Measurements from ENCODE around the gene ESPN.
A peak's percentile ranks its signal among the peaks of the same experiment; 100 is the strongest.
"Not testable (repeated sequence)": the region's sequence is repeated elsewhere in the genome, so short reads cannot be mapped to it uniquely, and the experiment has no call there.

The ESPN gene

DNA sequence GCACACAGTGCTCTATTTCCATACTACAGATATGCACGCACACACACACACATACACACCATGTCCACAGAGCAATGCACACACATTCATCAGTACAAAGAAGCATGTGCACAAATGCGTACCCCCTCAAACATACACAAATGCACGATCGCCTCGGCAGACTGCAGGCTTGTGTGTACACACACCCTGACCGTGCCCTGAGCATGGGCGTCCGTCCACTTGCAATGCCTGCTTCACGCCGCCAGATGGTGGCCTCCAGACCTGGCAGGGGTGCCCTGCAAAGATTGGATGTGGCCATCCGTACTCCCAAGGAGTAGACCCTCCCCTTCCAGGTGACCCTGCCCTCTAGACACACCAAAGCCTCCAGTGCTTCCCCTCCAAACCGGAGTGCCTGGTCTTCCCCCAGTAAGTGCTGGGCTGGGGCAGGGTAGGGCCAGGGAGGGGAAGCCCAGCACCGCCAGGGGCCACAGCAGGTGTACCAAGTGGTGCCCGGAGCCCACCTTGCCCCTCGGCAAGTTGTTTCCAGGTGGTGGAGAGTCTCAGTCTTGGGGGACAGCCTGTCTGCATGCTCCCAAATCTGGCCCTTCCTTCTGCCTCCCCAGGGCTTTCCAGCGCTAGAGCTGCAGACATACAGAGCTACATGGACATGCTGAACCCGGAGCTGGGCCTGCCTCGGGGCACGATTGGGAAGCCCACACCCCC lies 20.6 kb downstream of the ESPN start:
- ATAC-seq (replicated peaks) (peak; percentile 52 to 57), DNase-seq (no peak)
- Mint-ChIP-seq H3K9me3 (no peaks in the 10 kb centered on the region), H3K4me1 (peaks cover 21 to 22% of the 10 kb centered on the region in 2 donors), H3K27me3 (peaks cover 57 to 80% of the 10 kb centered on the region in 2 donors), H3K27ac (no peak overlapping the region), H3K36me3 (peaks cover 0 to 1% of the 10 kb centered on the region in 2 donors), H3K4me3 (no peak overlapping the region)

DNA sequence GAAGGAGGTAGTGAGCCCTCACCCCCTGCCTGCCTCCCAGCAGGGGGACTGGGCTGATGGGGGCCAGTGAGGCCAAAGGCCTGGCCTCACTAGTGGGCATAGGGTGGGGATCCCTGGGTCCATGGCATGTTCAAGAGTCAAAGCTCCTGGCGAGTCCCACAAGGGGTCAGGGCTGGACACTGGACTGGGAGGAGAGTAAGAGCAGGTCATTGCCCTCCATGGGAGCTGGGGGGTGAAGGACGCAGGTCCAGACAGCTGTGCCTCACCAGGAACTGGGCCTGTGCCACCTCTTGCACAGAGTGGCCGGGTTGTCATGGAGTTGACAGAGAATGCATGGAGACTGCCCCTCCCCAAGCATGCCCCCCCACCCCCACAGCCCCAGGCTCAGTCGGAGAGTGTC lies 21.4 kb downstream of the ESPN start:
- not testable (repeated sequence) for DNase-seq; H3K4me3 Mint-ChIP-seq; H3K9me3 Mint-ChIP-seq; ATAC-seq (replicated peaks); H3K36me3 Mint-ChIP-seq
- Mint-ChIP-seq H3K27ac (peak overlapping the region; percentile 75), H3K27me3 (peaks cover 63 to 85% of the 10 kb centered on the region in 2 donors), H3K4me1 (peaks cover 19 to 21% of the 10 kb centered on the region in 2 donors)

DNA sequence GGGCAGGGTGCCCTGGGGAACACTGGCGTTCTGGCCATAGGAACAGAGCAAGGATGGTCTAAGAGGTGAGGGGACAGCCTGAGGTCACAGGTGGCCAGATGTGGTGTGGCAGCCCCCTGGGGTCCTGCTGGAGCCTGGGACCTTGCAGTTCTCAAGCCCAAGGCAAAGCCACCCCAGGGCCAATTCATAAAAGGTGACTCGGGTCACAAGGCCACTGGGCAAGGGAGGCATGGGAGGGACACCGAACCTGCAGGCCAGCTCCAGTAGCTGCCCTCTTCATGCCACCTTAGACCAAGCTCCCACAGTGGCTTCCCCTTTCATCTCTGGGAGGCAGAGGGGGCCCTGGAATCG lies 22.1 kb downstream of the ESPN start:
- Mint-ChIP-seq H3K27me3 (peaks cover 62 to 85% of the 10 kb centered on the region in 2 donors), H3K27ac (no peak overlapping the region), H3K9me3 (no peaks in the 10 kb centered on the region), H3K36me3 (peaks cover 0 to 1% of the 10 kb centered on the region in 2 donors), H3K4me3 (peak overlapping the region; percentile 23 to 44), H3K4me1 (peaks cover 16 to 19% of the 10 kb centered on the region in 2 donors)
- DNase-seq = no peak
- no peak for ATAC-seq (replicated peaks)

DNA sequence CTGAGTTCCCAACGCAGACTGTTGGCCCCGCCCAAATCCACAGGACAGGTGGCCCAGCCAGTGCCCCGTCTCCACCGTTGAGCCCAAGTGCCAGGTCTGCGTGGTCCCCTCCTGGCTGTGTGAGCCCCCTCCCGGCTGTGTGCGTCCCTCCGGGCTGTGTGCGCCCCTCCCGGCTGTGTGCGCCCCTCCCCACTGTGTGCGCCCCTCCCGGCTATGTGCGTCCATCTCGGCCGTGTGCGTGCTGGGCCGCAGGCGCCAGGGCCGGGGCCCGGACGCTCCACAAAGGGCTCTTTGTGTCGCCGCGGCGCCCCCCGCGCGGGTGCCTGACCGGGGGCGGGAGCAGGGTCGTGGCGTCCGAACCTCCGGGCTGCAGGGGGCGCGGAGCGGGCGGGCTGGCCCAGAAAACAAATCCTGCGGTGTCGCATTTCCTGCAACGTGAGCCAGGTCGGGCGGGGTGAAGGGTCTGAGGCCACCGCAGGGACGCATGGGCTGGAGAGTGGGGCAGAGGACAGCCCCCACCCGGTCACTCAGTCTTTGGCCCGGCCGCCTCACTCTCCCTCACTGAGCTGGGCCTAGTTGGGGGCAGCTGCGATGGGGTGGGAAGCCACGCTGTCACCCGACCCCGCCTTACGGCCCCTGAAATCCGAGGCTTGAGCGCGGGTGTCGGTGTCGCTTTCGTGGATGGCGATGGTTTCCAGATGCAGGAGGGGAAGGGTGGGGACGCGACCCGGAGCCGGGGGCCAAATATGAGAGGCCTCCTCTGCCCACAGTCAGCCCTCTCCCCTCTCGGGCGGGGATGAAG lies 22.6 kb downstream of the ESPN start:
- Mint-ChIP-seq H3K27ac (peak overlapping the region; percentile 47), H3K9me3 (no peaks in the 10 kb centered on the region), H3K36me3 (peaks cover 0 to 1% of the 10 kb centered on the region in 2 donors), H3K4me3 (peak overlapping the region; percentile 21 to 35), H3K27me3 (peaks cover 57 to 82% of the 10 kb centered on the region in 2 donors), H3K4me1 (peaks cover 16 to 19% of the 10 kb centered on the region in 2 donors)
- DNase-seq (no peak), ATAC-seq (replicated peaks) (no peak)

DNA sequence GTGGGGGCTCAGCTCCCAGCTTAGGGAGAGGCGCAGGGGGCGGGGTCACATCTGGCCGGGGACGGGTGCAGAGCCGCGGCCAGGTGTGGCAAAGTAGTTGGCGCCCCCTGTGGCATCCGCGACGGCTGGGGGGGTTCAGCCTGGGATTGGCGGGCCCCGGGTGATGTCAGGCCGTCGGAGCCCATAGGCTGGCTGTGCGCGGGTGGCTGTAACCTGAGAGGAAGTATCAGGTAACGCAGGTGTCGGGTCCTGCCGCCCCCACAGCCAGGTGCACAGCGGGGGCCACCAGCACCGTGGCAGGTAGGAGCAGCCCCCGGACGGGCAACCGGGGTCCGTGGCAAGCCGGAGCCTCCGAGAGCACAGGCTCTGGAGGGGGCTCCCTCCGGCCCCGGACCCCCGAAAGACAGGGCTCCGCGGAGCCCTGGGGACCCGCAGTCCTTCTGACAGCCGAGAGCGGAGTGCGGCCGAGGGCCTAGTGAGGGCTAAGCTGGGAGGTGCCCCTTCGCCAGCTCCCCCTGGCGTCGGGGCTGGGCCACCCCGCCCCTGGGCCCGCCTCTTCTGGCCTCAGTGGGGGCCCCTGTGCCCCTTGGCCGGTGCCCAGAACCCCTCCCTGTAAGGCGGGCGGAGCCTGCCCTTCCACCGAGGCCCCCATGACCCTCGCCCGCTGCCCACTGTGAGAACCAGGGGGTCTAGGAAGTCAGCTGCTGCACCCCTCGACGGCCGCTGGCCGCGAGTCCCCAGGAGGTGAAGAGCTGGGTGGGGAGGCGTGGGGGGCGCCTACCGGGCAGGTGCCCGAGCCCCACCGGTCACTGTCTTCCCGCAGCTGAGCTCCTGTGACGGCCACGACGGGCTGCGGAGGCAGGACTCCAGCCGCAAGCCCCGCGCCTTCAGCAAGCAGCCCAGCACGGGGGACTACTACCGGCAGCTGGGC lies 23.5 kb downstream of the ESPN start:
- H3K27me3 Mint-ChIP-seq = peaks cover 60 to 84% of the 10 kb centered on the region in 2 donors
- H3K27ac Mint-ChIP-seq = no peak overlapping the region
- peaks cover 0 to 1% of the 10 kb centered on the region in 2 donors for H3K36me3 Mint-ChIP-seq

DNA sequence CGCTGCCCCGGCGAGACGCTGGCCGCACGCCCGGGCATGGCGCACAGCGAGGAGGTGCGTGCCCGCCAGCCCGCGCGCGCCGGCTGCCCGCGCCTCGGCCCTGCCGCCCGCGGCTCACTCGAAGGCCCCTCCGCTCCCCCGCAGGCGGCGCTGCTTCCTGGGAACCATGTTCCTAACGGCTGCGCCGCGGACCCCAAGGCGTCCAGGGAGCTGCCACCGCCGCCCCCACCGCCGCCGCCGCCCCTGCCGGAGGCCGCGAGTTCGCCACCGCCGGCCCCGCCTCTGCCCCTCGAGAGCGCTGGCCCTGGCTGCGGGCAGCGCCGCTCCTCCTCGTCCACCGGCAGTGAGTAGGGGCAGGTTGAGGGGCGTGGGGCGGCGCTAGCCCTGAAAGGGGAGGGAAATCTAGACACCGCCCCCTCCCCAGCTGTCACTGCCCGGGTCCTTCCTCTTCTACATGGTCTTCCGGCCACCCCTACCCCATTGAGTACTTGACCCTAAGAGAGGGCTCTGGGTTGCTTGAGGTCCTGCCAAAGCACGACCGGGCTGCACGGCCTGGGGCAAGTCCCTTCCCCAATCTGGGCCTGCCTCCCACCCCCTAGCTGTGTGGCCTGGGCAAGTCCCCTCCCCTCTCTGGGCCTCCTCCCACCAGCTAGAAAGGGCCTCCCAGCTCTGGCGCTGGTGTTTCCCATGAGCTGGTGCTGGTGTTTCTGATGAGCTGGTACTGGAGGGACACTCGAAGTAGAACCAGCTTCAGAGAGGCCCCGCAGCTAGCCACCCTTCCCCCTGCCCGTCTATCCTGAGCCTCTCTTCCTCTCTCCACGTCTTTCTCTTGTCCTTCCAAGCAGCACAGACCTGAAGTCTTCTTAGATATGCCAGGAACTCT lies 24.4 kb downstream of the ESPN start:
- ATAC-seq (replicated peaks) (no peak), DNase-seq (no peak)
- Mint-ChIP-seq H3K36me3 (peaks cover 0 to 1% of the 10 kb centered on the region in 2 donors), H3K27me3 (peaks cover 64 to 84% of the 10 kb centered on the region in 2 donors), H3K27ac (peak overlapping the region; percentile 62), H3K4me1 (peaks cover 20 to 24% of the 10 kb centered on the region in 2 donors), H3K9me3 (no peaks in the 10 kb centered on the region), H3K4me3 (peak overlapping the region; percentile 23 to 64)

More for the DNA sequence above, 23.5 kb downstream of the ESPN start:
- H3K4me3 Mint-ChIP-seq = peak overlapping the region in 1 of 2 donors; percentile 44
- peaks cover 16 to 19% of the 10 kb centered on the region in 2 donors for H3K4me1 Mint-ChIP-seq
- no peak for ATAC-seq (replicated peaks)
- no peak for DNase-seq
- H3K9me3 Mint-ChIP-seq = no peaks in the 10 kb centered on the region

DNA sequence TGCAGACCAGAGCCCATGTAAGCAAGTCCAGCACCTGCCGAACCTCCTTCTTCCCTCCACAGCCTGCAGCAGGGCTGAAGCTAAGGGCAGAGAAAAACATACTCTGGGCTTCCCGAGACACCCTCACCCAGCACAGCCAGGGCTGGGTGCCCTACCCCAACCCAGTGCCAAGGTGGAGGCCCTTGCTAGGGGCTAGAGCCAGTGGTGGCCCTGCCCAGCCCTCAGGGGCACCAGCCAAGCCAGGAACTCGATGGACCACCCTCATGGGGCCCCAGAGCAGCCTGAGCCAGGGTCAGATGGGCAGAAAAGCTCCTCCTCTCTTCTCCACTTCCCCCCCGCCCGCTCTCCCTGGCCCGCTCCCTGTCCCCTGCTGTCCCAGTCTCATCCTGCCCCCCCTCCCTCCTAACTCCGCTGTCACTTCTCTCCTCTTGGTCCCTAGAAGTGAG lies 25.5 kb downstream of the ESPN start:
- no peak for ATAC-seq (replicated peaks)
- no peaks in the 10 kb centered on the region for H3K9me3 Mint-ChIP-seq
- peaks cover 59 to 80% of the 10 kb centered on the region in 2 donors for H3K27me3 Mint-ChIP-seq
- H3K4me1 Mint-ChIP-seq = peaks cover 20 to 23% of the 10 kb centered on the region in 2 donors
- H3K36me3 Mint-ChIP-seq = peaks cover 0 to 1% of the 10 kb centered on the region in 2 donors
- no peak overlapping the region for H3K4me3 Mint-ChIP-seq
- no peak for DNase-seq
- H3K27ac Mint-ChIP-seq = no peak overlapping the region

DNA sequence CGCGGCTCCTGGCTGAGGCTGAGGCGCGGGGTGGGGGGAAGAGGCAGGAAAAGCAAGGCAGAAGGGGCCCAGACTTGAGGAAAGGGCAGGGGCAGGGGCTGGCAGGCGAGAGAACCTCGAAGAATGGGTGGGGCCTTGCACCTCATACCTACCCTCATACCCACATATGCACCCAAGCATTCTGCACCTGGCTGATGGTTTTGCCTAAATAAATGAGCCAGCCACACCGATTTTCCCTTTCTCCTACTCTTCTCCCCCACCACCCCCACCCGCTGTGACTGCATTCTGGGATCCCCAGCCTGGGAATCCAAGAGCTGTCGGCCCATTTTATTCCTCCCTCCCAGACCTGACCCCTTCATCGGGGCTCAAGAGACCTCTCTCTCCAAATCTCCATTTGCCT lies 25.9 kb downstream of the ESPN start:
- peaks cover 20 to 21% of the 10 kb centered on the region in 2 donors for H3K4me1 Mint-ChIP-seq
- H3K36me3 Mint-ChIP-seq; H3K27ac Mint-ChIP-seq; ATAC-seq (replicated peaks); H3K4me3 Mint-ChIP-seq; H3K9me3 Mint-ChIP-seq; DNase-seq: not testable (repeated sequence)
- H3K27me3 Mint-ChIP-seq = peaks cover 57 to 76% of the 10 kb centered on the region in 2 donors

DNA sequence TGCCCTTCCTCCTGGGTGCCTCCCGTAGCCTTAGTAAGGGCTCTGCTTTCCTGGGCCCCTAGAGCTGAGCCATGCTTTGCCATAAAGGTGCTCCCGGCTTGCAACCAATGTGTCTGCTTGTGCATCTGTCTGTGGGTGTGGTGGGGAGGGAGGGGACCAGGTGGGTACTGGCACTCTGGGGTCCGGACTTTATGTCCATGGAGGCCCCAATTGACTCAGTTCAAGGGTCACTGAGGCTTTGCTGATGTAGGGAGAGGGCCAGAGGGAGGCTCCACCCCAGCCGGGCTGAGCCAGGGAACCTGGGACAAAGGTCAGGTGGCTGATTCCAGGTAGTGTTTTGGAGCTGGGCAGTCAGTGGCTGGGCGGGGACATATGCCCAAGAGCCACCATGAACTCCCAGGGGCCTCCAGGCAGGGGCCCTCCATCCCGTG lies 26.4 kb downstream of the ESPN start:
- H3K27ac Mint-ChIP-seq = no peak overlapping the region
- no peaks in the 10 kb centered on the region for H3K9me3 Mint-ChIP-seq
- no peak overlapping the region for H3K4me3 Mint-ChIP-seq
- H3K4me1 Mint-ChIP-seq = peaks cover 20 to 23% of the 10 kb centered on the region in 2 donors
- peaks cover 0 to 1% of the 10 kb centered on the region in 2 donors for H3K36me3 Mint-ChIP-seq
- ATAC-seq (replicated peaks) (no peak), DNase-seq (no peak)
- H3K27me3 Mint-ChIP-seq = peaks cover 56 to 76% of the 10 kb centered on the region in 2 donors

DNA sequence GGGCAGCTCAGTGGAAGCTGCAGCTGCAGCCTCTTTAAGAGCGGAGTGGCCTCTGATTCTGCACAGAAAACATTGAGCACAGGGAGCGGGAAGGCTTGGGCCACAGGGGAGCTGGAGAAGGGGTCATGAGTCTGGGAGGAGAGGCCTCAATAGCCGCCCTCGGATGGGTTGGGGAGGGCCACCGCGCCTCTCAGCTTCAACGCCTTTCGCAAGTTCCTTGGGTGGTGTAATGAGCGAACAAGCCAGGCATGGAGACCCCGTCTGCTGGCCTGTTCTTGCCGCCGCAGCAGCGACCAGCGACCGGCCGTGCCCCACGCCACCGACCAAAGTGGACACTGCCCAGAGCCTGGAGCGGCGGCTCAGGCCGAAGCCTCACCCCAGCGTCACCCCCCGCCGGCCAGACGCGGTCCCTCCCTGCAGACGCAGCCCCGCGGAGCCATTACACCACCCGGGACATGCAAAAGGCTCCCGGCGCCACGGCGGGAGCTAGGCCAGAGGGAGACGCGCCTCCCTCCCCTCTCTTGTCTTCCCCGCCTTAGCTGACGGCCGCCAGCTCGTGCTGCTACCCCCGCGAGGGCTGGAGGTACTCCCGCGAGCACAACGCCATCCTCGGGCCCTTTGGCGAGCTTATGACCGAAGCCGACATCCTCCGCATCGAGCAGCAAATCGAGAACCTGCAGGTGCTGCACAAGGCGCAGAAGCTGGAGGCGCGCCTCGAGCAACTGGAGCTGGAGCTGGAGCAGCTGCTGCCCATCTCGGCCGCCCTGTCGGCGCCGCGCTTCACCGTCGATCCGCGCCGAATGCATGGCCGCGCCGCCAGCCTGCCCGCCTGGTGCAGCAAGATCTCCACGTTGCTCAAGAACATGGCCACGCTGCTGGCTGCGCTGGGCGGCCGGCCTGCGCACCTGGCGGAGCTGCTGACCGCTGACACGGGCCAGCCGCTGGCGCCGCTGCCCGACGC lies 29.6 kb downstream of the ESPN start:
- H3K36me3 Mint-ChIP-seq; H3K4me3 Mint-ChIP-seq; H3K9me3 Mint-ChIP-seq; ATAC-seq (replicated peaks); DNase-seq: not testable (repeated sequence)
- Mint-ChIP-seq H3K4me1 (peaks cover 9 to 15% of the 10 kb centered on the region in 2 donors), H3K27me3 (peaks cover 58 to 72% of the 10 kb centered on the region in 2 donors), H3K27ac (peak overlapping the region; percentile 65)

DNA sequence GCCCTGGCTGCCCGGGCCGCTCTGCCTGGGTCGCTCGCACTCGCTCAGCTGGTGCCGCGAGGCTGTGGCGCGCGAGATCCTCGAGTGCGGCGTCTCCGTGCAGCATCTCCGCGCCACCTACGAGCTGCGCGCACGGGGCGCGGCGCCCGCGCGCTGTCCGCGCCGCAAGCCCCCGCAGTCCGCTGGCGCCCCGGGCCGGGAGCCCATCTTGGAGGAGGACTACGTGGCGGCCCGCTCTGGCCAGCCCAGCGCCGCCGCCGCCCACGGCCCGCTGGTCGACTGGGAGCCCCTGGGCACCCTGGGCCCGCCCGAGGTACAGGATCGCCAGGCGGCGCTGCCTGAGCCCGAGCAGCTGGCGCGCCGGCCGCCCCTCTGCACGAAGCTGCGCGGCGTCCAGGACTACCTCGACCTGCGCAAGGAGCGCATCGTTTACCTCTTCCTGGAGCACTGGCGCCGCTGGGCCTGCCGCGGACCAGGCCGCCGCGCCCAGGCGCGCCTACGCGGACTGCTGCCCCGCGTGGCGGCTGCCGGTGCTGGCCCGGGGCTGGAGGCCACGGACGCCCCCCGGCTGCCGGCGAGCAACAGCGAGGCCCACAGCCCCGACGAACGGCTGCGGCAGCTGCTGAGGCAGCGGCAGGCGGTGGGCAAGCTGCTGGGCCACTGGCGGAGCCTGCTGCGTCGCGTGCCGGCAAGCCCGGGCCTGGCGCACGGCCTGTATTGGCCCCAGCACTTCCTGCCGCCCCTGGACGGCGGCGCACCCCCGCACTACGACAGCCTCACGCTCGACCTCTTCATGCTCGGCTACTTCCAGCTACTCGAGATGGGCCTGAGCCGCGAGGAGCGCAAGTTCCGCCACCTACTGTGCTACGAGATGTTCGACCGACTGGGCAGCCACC lies 30.5 kb downstream of the ESPN start:
- Mint-ChIP-seq H3K9me3 (no peaks in the 10 kb centered on the region), H3K4me3 (peak overlapping the region in 1 of 2 donors; percentile 29), H3K36me3 (no peaks in the 10 kb centered on the region), H3K27me3 (peaks cover 57 to 72% of the 10 kb centered on the region in 2 donors), H3K27ac (no peak overlapping the region), H3K4me1 (peaks cover 11 to 14% of the 10 kb centered on the region in 2 donors)
- DNase-seq = no peak
- peak; percentile 21 to 23 for ATAC-seq (replicated peaks)

Measured in stimulated activated naive B cell treated with anti-CD40 and anti-IgM and Interleukin-4, amounts not matched to agents 10 μg/mL and 1 μg/mL and 100 μg/mL, for 72 hours (primary cell).